ENCODE measurements around the gene FBXO5. TPM values are rescaled to one million over a fixed set of nuclear protein-coding genes. Genes with fewer than 3 reads are reported as not detected.

The FBXO5 gene
- total RNA-seq, 1 experiment from 2014 or later = 47.4 TPM

- H3K27ac Mint-ChIP-seq = peak within 1 kb of the TSS; percentile 100
- DNase-seq (ENCODE audit: low spot score) (peak; percentile 96), ATAC-seq (peak; percentile 94)
- H3K9me3 Mint-ChIP-seq = no peaks in the 10 kb centered on the region
- peaks cover 23% of the 10 kb centered on the region for H3K4me1 Mint-ChIP-seq
- POLR2A ChIA-PET = interaction anchor here (4.2 kb wide), 1 partner anchor 20 kb away, joined by 16 read pairs; the partner anchor contains the start of gene FBXO5
- H3K36me3 Mint-ChIP-seq = peaks cover 7% of the 10 kb centered on the region; the same call in 1 of the 2 replicates
- peak within 1 kb of the TSS; percentile 96 for H3K4me3 Mint-ChIP-seq
- no peaks in the 10 kb centered on the region for H3K27me3 Mint-ChIP-seq (ENCODE audit: low read depth)
- CTCF ChIA-PET = no interaction called here
- TF ChIP-seq ATF1 (CRISPR knock-in tag; IDR thresholded peaks at IDR 0.05) = no peak
- TF ChIP-seq MYBL2 (CRISPR knock-in tag; IDR thresholded peaks at IDR 0.05) = peak; percentile 87; the same call in 1 of the 2 replicates
- TF ChIP-seq FOXP4 (CRISPR knock-in tag; IDR thresholded peaks at IDR 0.05) = 0 out of 2 replicates have a peak, but pooled peaks have one; percentile 29
- no peak for TF ChIP-seq ZNF396 (CRISPR knock-in tag; IDR thresholded peaks at IDR 0.05; ENCODE audit: borderline replicate concordance)
- no peak for TF ChIP-seq ZNF423 (CRISPR knock-in tag; IDR thresholded peaks at IDR 0.05)
- TF ChIP-seq ETV6 (CRISPR knock-in tag; IDR thresholded peaks at IDR 0.05) = peak; percentile 79; the same call in 1 of the 2 replicates
- 0 out of 2 replicates have a peak, but pooled peaks have one; percentile 17 for TF ChIP-seq CREM (CRISPR knock-in tag; IDR thresholded peaks at IDR 0.05)
- no peak for TF ChIP-seq USF2 (CRISPR knock-in tag; IDR thresholded peaks at IDR 0.05)
- no peak for TF ChIP-seq RELA (CRISPR knock-in tag; IDR thresholded peaks at IDR 0.05; ENCODE audit: borderline replicate concordance)
- peak; percentile 81 for TF ChIP-seq FOXK1 (CRISPR knock-in tag; IDR thresholded peaks at IDR 0.05)
- no peak for TF ChIP-seq AFF4 (CRISPR knock-in tag; IDR thresholded peaks at IDR 0.05; ENCODE audit: borderline replicate concordance)
- TF ChIP-seq GTF2I (CRISPR knock-in tag; conservative IDR thresholded peaks at IDR 0.05) = no peak
- TF ChIP-seq ZNF219 (CRISPR knock-in tag; IDR thresholded peaks at IDR 0.05; ENCODE audit: borderline replicate concordance) = no peak
- TF ChIP-seq ZNF281 (CRISPR knock-in tag; IDR thresholded peaks at IDR 0.05) = no peak
- TF ChIP-seq, protein P1, sequence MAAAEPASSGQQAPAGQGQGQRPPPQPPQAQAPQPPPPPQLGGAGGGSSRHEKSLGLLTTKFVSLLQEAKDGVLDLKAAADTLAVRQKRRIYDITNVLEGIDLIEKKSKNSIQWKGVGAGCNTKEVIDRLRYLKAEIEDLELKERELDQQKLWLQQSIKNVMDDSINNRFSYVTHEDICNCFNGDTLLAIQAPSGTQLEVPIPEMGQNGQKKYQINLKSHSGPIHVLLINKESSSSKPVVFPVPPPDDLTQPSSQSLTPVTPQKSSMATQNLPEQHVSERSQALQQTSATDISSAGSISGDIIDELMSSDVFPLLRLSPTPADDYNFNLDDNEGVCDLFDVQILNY (CRISPR knock-in tag; IDR thresholded peaks at IDR 0.05) = 0 out of 2 replicates have a peak, but pooled peaks have one; percentile 52
- TF ChIP-seq ZNF232 (CRISPR knock-in tag; IDR thresholded peaks at IDR 0.05) = 0 out of 2 replicates have a peak, but pooled peaks have one; percentile 40
- no peak for TF ChIP-seq SMAD4 (CRISPR knock-in tag; IDR thresholded peaks at IDR 0.05)
- no peak for TF ChIP-seq ESRRA (CRISPR knock-in tag; IDR thresholded peaks at IDR 0.05; ENCODE audit: borderline replicate concordance)
- TF ChIP-seq FOXP1 (CRISPR knock-in tag; IDR thresholded peaks at IDR 0.05; ENCODE audit: borderline replicate concordance) = no peak
- TF ChIP-seq MXD4 (CRISPR knock-in tag; IDR thresholded peaks at IDR 0.05; ENCODE audit: borderline replicate concordance) = no peak
- TF ChIP-seq, protein P2, sequence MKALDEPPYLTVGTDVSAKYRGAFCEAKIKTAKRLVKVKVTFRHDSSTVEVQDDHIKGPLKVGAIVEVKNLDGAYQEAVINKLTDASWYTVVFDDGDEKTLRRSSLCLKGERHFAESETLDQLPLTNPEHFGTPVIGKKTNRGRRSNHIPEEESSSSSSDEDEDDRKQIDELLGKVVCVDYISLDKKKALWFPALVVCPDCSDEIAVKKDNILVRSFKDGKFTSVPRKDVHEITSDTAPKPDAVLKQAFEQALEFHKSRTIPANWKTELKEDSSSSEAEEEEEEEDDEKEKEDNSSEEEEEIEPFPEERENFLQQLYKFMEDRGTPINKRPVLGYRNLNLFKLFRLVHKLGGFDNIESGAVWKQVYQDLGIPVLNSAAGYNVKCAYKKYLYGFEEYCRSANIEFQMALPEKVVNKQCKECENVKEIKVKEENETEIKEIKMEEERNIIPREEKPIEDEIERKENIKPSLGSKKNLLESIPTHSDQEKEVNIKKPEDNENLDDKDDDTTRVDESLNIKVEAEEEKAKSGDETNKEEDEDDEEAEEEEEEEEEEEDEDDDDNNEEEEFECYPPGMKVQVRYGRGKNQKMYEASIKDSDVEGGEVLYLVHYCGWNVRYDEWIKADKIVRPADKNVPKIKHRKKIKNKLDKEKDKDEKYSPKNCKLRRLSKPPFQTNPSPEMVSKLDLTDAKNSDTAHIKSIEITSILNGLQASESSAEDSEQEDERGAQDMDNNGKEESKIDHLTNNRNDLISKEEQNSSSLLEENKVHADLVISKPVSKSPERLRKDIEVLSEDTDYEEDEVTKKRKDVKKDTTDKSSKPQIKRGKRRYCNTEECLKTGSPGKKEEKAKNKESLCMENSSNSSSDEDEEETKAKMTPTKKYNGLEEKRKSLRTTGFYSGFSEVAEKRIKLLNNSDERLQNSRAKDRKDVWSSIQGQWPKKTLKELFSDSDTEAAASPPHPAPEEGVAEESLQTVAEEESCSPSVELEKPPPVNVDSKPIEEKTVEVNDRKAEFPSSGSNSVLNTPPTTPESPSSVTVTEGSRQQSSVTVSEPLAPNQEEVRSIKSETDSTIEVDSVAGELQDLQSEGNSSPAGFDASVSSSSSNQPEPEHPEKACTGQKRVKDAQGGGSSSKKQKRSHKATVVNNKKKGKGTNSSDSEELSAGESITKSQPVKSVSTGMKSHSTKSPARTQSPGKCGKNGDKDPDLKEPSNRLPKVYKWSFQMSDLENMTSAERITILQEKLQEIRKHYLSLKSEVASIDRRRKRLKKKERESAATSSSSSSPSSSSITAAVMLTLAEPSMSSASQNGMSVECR (CRISPR knock-in tag; IDR thresholded peaks at IDR 0.05; ENCODE audit: borderline replicate concordance) = peak; percentile 16; the same call in 1 of the 2 replicates
These were observed 19.9 kb upstream of the FBXO5 start, which contains the start of gene MTRF1L for GRCh38 chr6:153002613-153003365. Gene MTRF1L, minus strand, starts transcription at chr6:153002709. Its CDS starts 24 bp downstream, at chr6:153002685.

Data from WTC11 (cell line).